Measurements from ENCODE around the gene CCDC195.
"Not testable (repeated sequence)": the region's sequence is repeated elsewhere in the genome, so short reads cannot be mapped to it uniquely, and the experiment has no call there.

CCDC195 gene

GRCh38 chr2:224689539-224689938 is 26.6 kb downstream of the CCDC195 start:
- no peak for FAIRE-seq

- FAIRE-seq, result no peak
Observed at GRCh38 chr2:224688997-224689396, 27.2 kb downstream of the CCDC195 start.

- FAIRE-seq, result no peak
Observed at GRCh38 chr2:224687156-224687555, 29.0 kb downstream of the CCDC195 start.

- no peak for FAIRE-seq
Observed at GRCh38 chr2:224685121-224685520, 31.0 kb downstream of the CCDC195 start.

GRCh38 chr2:224682134-224682533 is 34.0 kb downstream of the CCDC195 start:
- FAIRE-seq, result no peak

GRCh38 chr2:224671731-224672130 is 44.4 kb downstream of the CCDC195 start:
- FAIRE-seq, result no peak

DNA sequence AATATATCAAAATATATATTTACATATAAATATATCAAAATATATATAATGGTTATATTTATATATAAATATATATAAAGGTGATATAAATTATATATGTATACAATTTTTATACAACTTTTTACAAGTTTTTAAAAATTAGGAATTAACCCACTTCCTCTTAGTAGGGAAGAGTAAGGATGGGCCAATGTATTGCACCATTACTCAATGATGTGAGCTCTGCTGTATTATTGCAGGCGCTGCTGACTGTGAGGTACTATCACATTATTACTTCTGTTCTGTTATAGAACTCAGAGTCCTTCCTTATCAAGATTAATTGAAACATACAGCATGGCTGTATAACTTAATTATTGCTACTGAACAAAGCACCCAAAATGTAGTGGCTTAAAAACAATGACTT is 46.0 kb downstream of the CCDC195 start:
- FAIRE-seq, result no peak

GRCh38 chr2:224669449-224669848 is 46.7 kb downstream of the CCDC195 start:
- no peak for FAIRE-seq

GRCh38 chr2:224668123-224668909 is 47.8 kb downstream of the CCDC195 start:
- no peak for FAIRE-seq

- FAIRE-seq, result no peak
Observed at GRCh38 chr2:224666951-224667553, 49.1 kb downstream of the CCDC195 start.

DNA sequence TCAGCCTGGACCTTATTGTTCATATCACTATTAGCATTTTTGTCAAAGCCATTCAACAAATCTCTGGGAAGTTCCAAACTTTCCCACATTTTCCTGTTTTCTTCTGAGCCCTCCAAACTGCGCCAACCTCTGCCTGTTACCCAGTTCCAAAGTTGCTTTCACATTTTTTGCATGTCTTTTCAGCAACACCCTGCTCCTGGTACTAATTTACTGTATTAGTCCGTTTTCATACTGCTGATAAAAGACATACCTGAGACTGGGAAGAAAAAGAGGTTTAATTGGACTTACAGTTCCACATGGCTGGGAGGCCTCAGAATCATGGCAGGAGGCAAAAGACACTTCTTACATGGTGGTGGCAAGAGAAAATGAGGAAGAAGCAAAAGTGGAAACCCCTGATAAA is 52.8 kb downstream of the CCDC195 start:
- FAIRE-seq, result not testable (repeated sequence)

DNA sequence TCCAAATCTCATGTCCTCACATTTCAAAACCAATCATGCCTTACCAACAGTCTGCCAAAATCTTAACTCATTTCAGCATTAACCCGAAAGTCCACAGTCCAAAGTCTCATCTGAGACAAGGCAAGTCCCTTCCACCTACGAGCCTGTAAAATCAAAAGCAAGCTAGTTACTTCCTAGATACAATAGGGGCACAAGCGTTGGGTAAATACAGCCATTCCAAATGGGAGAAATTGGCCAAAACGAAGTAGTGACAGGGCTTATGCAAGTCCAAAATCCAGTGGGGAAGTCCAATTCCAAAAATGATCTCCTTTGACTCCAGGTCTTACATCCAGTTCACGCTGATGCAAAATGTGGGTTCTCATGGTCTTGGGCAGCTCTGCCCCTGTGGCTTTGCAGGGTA is 54.5 kb downstream of the CCDC195 start:
- FAIRE-seq, result not testable (repeated sequence)

DNA sequence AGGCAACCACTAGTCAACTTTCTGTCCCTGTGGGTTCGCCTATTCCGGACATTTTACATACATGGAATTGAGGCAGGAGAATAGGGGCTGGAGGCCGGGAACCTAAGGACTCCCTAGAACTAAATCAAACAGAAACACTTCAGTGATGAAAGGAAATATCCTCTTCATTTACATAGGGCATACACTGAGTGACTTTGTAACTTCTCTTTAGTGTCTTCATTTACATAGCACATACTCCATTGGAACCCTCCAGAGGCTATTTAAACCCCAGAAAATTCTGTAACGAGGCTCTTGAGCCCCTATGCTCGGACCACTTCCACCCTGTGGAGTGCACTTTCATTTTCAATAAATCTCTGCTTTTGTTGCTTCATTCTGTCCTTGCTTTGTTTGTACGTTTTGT is 56.5 kb downstream of the CCDC195 start:
- FAIRE-seq, result no peak

GRCh38 chr2:224658780-224659405 is 57.3 kb downstream of the CCDC195 start:
- FAIRE-seq, result no peak

DNA sequence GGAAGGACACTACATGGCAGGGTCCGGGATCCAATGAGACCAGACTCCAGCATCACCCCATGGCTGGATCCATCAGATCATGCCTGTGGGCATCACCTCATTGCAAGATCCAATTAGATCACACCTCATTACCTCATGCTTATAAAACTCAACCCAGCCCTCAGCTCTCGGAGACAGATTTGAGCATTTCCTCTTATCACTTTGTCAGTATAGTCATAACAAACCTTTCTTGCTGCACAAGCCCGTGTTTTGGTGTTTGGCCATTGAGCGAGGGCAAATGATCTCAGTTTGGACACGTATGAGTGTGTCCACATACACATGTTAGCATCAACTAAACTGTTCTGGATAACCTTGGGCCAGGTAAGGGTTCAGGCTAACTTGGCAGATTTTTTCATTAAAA is 58.8 kb downstream of the CCDC195 start:
- no peak for FAIRE-seq

- no peak for FAIRE-seq
Observed at GRCh38 chr2:224655006-224655537, 61.1 kb downstream of the CCDC195 start.
